H9 (cell line): ENCODE data around the gene TLN1. TPM values are rescaled to one million over a fixed set of nuclear protein-coding genes. Genes with fewer than 3 reads are reported as not detected.

Source experiments
- DNase-seq: peaks from one replicate; pipeline ENCODE4 v3.0.0-alpha.2; 2017
- H2AFZ ChIP-seq: one replicate; pipeline ENCODE4 v1.6.1; 2013; ENCODE audit warnings: mild to moderate bottlenecking, low read length, control low read depth, moderate library complexity
- H2AK5ac ChIP-seq: 2 replicates; pipeline ENCODE4 v1.6.1; 2013; ENCODE audit warnings: low read length, control low read depth, mixed read lengths; ENCODE audit not compliant: insufficient read length
- H2BK120ac ChIP-seq: one replicate; pipeline ENCODE4 v1.6.1; 2013; ENCODE audit warnings: low read depth, mild to moderate bottlenecking, low read length, control low read depth, inconsistent platforms; ENCODE audit not compliant: poor library complexity, severe bottlenecking
- H2BK12ac ChIP-seq: 2 replicates; pipeline ENCODE4 v1.6.1; 2013; ENCODE audit warnings: low read length, control low read depth, mixed read lengths, low read depth; ENCODE audit not compliant: insufficient read length
- H2BK15ac ChIP-seq: 2 replicates; pipeline ENCODE4 v1.6.1; 2013; ENCODE audit warnings: low read depth, low read length, control low read depth
- H2BK20ac ChIP-seq: one replicate; pipeline ENCODE4 v1.6.1; 2013; ENCODE audit warnings: low read depth, mild to moderate bottlenecking, low read length, control low read depth, inconsistent platforms; ENCODE audit not compliant: poor library complexity, severe bottlenecking
- H2BK5ac ChIP-seq: 2 replicates; pipeline ENCODE4 v1.6.1; 2013; ENCODE audit warnings: low read length, control low read depth, mixed read lengths; ENCODE audit not compliant: insufficient read length
- H3K14ac ChIP-seq: 2 replicates; pipeline ENCODE4 v1.6.1; 2013; ENCODE audit warnings: low read length, control low read depth; ENCODE audit not compliant: insufficient read depth
- H3K18ac ChIP-seq: 2 replicates; pipeline ENCODE4 v1.6.1; 2013; ENCODE audit warnings: low read depth, mild to moderate bottlenecking, mixed read lengths, low read length, control low read depth; ENCODE audit not compliant: insufficient read length
- H3K23ac ChIP-seq: 2 replicates; pipeline ENCODE4 v1.6.1; 2013; ENCODE audit warnings: low read length, control low read depth, mixed read lengths, low read depth; ENCODE audit not compliant: insufficient read length
- H3K23me2 ChIP-seq: 2 replicates; pipeline ENCODE4 v1.6.1; 2013; ENCODE audit warnings: low read depth, mild to moderate bottlenecking, mixed read lengths, low read length, control low read depth; ENCODE audit not compliant: insufficient read length, poor library complexity, severe bottlenecking
- H3K27ac ChIP-seq: 2 replicates; pipeline ENCODE4 v1.5.1; 2013; ENCODE audit warnings: low read length, control low read depth, mixed read lengths, low read depth; ENCODE audit not compliant: insufficient read length
- H3K27me3 ChIP-seq: 2 replicates; pipeline ENCODE4 v1.6.1; 2013; ENCODE audit warnings: low read length, control low read depth, inconsistent platforms; ENCODE audit not compliant: insufficient read depth
- H3K4ac ChIP-seq: 2 replicates; pipeline ENCODE4 v1.6.1; 2013; ENCODE audit warnings: low read depth, mild to moderate bottlenecking, control low read depth, inconsistent platforms, low read length, moderate library complexity
- H3K4me1 ChIP-seq: 2 replicates; pipeline ENCODE4 v1.6.1; 2013; ENCODE audit warnings: low read length, control low read depth, inconsistent platforms; ENCODE audit not compliant: insufficient read depth
- H3K4me2 ChIP-seq: 2 replicates; pipeline ENCODE4 v1.6.1; 2013; ENCODE audit warnings: low read length, control low read depth, mixed read lengths; ENCODE audit not compliant: insufficient read length, insufficient read depth
- H3K56ac ChIP-seq: 2 replicates; pipeline ENCODE4 v1.6.1; 2013; ENCODE audit warnings: low read depth, mild to moderate bottlenecking, mixed read lengths, low read length, control low read depth; ENCODE audit not compliant: insufficient read length
- H3K79me1 ChIP-seq: 2 replicates; pipeline ENCODE4 v1.6.1; 2013; ENCODE audit warnings: low read depth, mild to moderate bottlenecking, moderate library complexity, low read length, control low read depth, inconsistent platforms; ENCODE audit not compliant: insufficient read depth, poor library complexity, severe bottlenecking
- H3K79me2 ChIP-seq: 2 replicates; pipeline ENCODE4 v1.6.1; 2013; ENCODE audit warnings: low read length, control low read depth, inconsistent platforms; ENCODE audit not compliant: insufficient read depth
- H3K9ac ChIP-seq: 2 replicates; pipeline ENCODE4 v1.6.1; 2013; ENCODE audit warnings: low read length, control low read depth, mixed read lengths; ENCODE audit not compliant: insufficient read length; ENCODE audit errors: extremely low read depth
- H3K9me3 ChIP-seq: one replicate; pipeline ENCODE4 v1.6.1; 2013; ENCODE audit warnings: low read depth, low read length, inconsistent platforms; ENCODE audit not compliant: control insufficient read depth
- H3T11ph ChIP-seq: one replicate; pipeline ENCODE4 v1.6.1; 2013; ENCODE audit warnings: mild to moderate bottlenecking, low read length, control low read depth, inconsistent platforms
- H4K20me1 ChIP-seq: one replicate; pipeline ENCODE4 v1.6.1; 2013; ENCODE audit not compliant: control insufficient read depth, insufficient read length, insufficient read depth
- H4K5ac ChIP-seq: 2 replicates; pipeline ENCODE4 v1.6.1; 2013; ENCODE audit warnings: low read depth, mild to moderate bottlenecking, mixed read lengths, low read length, control low read depth; ENCODE audit not compliant: insufficient read length
- H4K8ac ChIP-seq: replicated peaks from 2 replicates; pipeline ENCODE4 v1.6.1; 2013; ENCODE audit warnings: low read length, control low read depth, mixed read lengths, low read depth; ENCODE audit not compliant: insufficient read length
- H4K91ac ChIP-seq: 2 replicates; pipeline ENCODE4 v1.6.1; 2013; ENCODE audit warnings: low read depth, mild to moderate bottlenecking, moderate library complexity, mixed read lengths, low read length, control low read depth; ENCODE audit not compliant: insufficient read length
- H3K27ac Mint-ChIP-seq, 3 experiments: 2 replicates in 2 of 3; 3 replicates in 1 of 3; pipeline ENCODE4 v1.8.0; 2020 to 2021; ENCODE audit warnings: mixed read lengths in 3 of 3, mild to moderate bottlenecking in 1 of 3, moderate library complexity in 1 of 3
- H3K27me3 Mint-ChIP-seq: 2 replicates; pipeline ENCODE4 v1.8.0; 2021; ENCODE audit warnings: low read depth, mild to moderate bottlenecking, moderate library complexity, mixed read lengths
- H3K36me3 Mint-ChIP-seq, 3 experiments: 2 replicates in 2 of 3; 3 replicates in 1 of 3; pipeline ENCODE4 v1.8.0; 2020 to 2021; ENCODE audit warnings: low read depth in 3 of 3, mixed read lengths in 3 of 3; ENCODE audit not compliant: insufficient read depth in 1 of 3
- H3K4me1 Mint-ChIP-seq, 2 experiments: 2 replicates each; pipeline ENCODE4 v1.8.0; 2020; ENCODE audit warnings: mixed read lengths in 2 of 2
- H3K4me3 Mint-ChIP-seq, 2 experiments: 2 replicates in 1 of 2; 3 replicates in 1 of 2; pipeline ENCODE4 v1.8.0; 2020 to 2021; ENCODE audit warnings: mild to moderate bottlenecking in 2 of 2, mixed read lengths in 2 of 2, moderate library complexity in 1 of 2
- H3K9me3 Mint-ChIP-seq, 2 experiments: 2 replicates in 1 of 2; 3 replicates in 1 of 2; pipeline ENCODE4 v1.8.0; 2020; ENCODE audit warnings: mild to moderate bottlenecking in 2 of 2, mixed read lengths in 2 of 2, moderate library complexity in 1 of 2
- CTCF ChIP-seq: fragments of 200-600 bp; sonication (generic); conservative IDR thresholded peaks from 3 replicates; pipeline ENCODE4 v1.8.0; 2021; ENCODE audit warnings: antibody characterized with exemption, mild to moderate bottlenecking
- WGBS: extraction: QIAGEN DNeasy Blood & Tissue Kit; methylation state at CpG from one replicate; pipeline ENCODE4 v1.1.7; 2013; ENCODE audit warnings: missing lambda C conversion rate, low lambda C conversion rate, mixed read lengths; ENCODE audit not compliant: insufficient read length; ENCODE audit errors: extremely low coverage; 5-methylcytosine and 5-hydroxymethylcytosine counted together
- total RNA-seq: library from RNA; stranded (reverse); gene quantifications from 2 replicates; pipeline ENCODE4 v1.2.1, GENCODE V29; 2021

The TLN1 gene
- total RNA-seq, 1 experiment from 2014 or later = 102 TPM

- no peaks in the 10 kb centered on the region for H3K27me3 ChIP-seq
- H2BK12ac ChIP-seq = no peak overlapping the region
- peak overlapping the region; percentile 41; the same call in 1 of the 2 replicates for H3K14ac ChIP-seq
- H3K23ac ChIP-seq = no peak overlapping the region
- Mint-ChIP-seq H3K9me3 (no peaks in the 10 kb centered on the region), H3K36me3 (peaks cover 14 to 36% (median 33%) of the 10 kb centered on the region in 3 experiments; a peak in 6 of 7 replicates), H3K4me1 (peaks cover 15 to 16% of the 10 kb centered on the region in 2 experiments), H3K27me3 (no peaks in the 10 kb centered on the region), H3K27ac (peak overlapping the region; percentile 90 to 97 (median 95)), H3K4me3 (no peak overlapping the region; a peak in 4 of 5 replicates)
- no peak overlapping the region for H2BK15ac ChIP-seq
- peaks cover 16% of the 10 kb centered on the region; the same call in 1 of the 2 replicates for H3K4me1 ChIP-seq
- H3T11ph ChIP-seq = no peak overlapping the region
- H2AFZ ChIP-seq = no peak overlapping the region
- peaks cover 6% of the 10 kb centered on the region; the same call in 1 of the 2 replicates for H3K79me2 ChIP-seq
- no peak overlapping the region for H3K56ac ChIP-seq
- peak overlapping the region; percentile 0 for H3K18ac ChIP-seq
- H2BK20ac ChIP-seq = no peak overlapping the region
- no peaks in the 10 kb centered on the region for H4K20me1 ChIP-seq
- no peak overlapping the region for H2AK5ac ChIP-seq
- H4K8ac ChIP-seq = no peak overlapping the region
- peak; percentile 38; the same call in 1 of the 3 replicates for TF ChIP-seq CTCF
- H4K5ac ChIP-seq = no peak overlapping the region
- no CpG with 5 or more reads among the region's 14 CpGs for WGBS
- H3K79me1 ChIP-seq = no peaks in the 10 kb centered on the region
- peaks cover 7% of the 10 kb centered on the region for H3K23me2 ChIP-seq
- H2BK120ac ChIP-seq = no peak overlapping the region
- H3K9ac ChIP-seq = peak overlapping the region; percentile 45
- H4K91ac ChIP-seq = no peak overlapping the region
- H2BK5ac ChIP-seq = no peak overlapping the region
- no peaks in the 10 kb centered on the region for H3K9me3 ChIP-seq
- H3K4ac ChIP-seq = no peak overlapping the region
- H3K27ac ChIP-seq = peak overlapping the region; percentile 3
- H3K4me2 ChIP-seq = peak overlapping the region; percentile 90
- DNase-seq = peak; percentile 78
These were observed 976 bp upstream of the TLN1 start for GRCh38 chr9:35732800-35733541.
